Measurements from ENCODE around the gene IPO4.

DNA sequence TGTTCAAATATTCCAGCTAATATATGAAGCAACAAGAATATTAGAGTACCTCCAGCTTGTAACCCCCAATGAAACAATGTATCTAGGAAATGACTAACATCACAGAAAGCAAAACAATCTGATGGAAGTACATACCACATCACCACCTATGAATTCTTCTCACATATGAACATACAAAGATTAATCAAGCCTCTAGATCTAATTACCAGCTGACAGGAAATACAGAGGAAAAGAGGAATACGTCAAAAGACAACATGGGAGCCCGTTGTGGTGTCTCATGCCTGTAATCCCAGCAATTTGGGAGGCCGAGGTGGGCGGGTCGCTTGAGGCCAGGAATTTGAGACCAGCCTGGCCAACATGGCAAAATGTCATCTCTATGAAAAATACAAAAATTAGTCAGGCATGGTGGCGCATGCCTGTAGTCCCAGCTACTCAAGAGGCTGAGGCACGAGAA is 36.0 kb upstream of the IPO4 start:
- TF ChIP-seq TAF1 (IDR thresholded peaks at IDR 0.05; ENCODE audit: borderline replicate concordance, insufficient read depth, low read length) (no peak), POLR2AphosphoS5 (IDR thresholded peaks at IDR 0.05; ENCODE audit: low read depth, low read length) (no peak), SIN3A (IDR thresholded peaks at IDR 0.05; ENCODE audit: borderline replicate concordance, insufficient read depth, low read length) (no peak), FOXP2 (optimal IDR thresholded peaks at IDR 0.05; ENCODE audit: borderline replicate concordance, extremely low read depth, extremely low read length, insufficient read depth) (no peak)
- TF ChIP-seq, protein P1, sequence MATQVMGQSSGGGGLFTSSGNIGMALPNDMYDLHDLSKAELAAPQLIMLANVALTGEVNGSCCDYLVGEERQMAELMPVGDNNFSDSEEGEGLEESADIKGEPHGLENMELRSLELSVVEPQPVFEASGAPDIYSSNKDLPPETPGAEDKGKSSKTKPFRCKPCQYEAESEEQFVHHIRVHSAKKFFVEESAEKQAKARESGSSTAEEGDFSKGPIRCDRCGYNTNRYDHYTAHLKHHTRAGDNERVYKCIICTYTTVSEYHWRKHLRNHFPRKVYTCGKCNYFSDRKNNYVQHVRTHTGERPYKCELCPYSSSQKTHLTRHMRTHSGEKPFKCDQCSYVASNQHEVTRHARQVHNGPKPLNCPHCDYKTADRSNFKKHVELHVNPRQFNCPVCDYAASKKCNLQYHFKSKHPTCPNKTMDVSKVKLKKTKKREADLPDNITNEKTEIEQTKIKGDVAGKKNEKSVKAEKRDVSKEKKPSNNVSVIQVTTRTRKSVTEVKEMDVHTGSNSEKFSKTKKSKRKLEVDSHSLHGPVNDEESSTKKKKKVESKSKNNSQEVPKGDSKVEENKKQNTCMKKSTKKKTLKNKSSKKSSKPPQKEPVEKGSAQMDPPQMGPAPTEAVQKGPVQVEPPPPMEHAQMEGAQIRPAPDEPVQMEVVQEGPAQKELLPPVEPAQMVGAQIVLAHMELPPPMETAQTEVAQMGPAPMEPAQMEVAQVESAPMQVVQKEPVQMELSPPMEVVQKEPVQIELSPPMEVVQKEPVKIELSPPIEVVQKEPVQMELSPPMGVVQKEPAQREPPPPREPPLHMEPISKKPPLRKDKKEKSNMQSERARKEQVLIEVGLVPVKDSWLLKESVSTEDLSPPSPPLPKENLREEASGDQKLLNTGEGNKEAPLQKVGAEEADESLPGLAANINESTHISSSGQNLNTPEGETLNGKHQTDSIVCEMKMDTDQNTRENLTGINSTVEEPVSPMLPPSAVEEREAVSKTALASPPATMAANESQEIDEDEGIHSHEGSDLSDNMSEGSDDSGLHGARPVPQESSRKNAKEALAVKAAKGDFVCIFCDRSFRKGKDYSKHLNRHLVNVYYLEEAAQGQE (IDR thresholded peaks at IDR 0.05; ENCODE audit: insufficient read depth in 1 of 2, low read depth in 2 of 2, low read length in 2 of 2), result no peak

Data from PFSK-1 (cell line).